Neural crest cell (in vitro differentiated cells): ENCODE measurements around the gene MTMR3. TPM values are rescaled to one million over a fixed set of nuclear protein-coding genes. Genes with fewer than 3 reads are reported as not detected.

Experiments used
- DNase-seq: peaks from one replicate; pipeline ENCODE4 v3.0.0; 2021; ENCODE audit warnings: low read depth, mixed read lengths, low spot score
- H3K27ac Mint-ChIP-seq: one replicate; pipeline ENCODE4 v1.8.0; 2021; ENCODE audit warnings: mild to moderate bottlenecking, mixed read lengths; ENCODE audit not compliant: unreplicated experiment
- H3K27me3 Mint-ChIP-seq: 2 replicates; pipeline ENCODE4 v1.8.0; 2021; ENCODE audit warnings: low read depth, mild to moderate bottlenecking, mixed read lengths
- H3K36me3 Mint-ChIP-seq: 2 replicates; pipeline ENCODE4 v1.8.0; 2021; ENCODE audit warnings: low read depth, mild to moderate bottlenecking, mixed read lengths
- H3K4me1 Mint-ChIP-seq: 2 replicates; pipeline ENCODE4 v1.8.0; 2021; ENCODE audit warnings: mixed read lengths
- H3K4me3 Mint-ChIP-seq: one replicate; pipeline ENCODE4 v1.8.0; 2021; ENCODE audit warnings: mild to moderate bottlenecking, mixed read lengths
- H3K9me3 Mint-ChIP-seq: 2 replicates; pipeline ENCODE4 v1.8.0; 2021; ENCODE audit warnings: mixed read lengths
- CTCF ChIP-seq: fragments of 200-600 bp; sonication (generic); conservative IDR thresholded peaks from 2 replicates; pipeline ENCODE4 v1.5.0; 2021; ENCODE audit warnings: antibody characterized with exemption, mild to moderate bottlenecking
- total RNA-seq: library from RNA; stranded (reverse); gene quantifications from 2 replicates; pipeline ENCODE4 v1.2.1, GENCODE V29; 2021

MTMR3 gene
- total RNA-seq, 1 donor from 2014 or later, result 35.3 TPM

GRCh38 chr22:30038219-30038618 is 155.2 kb downstream of the MTMR3 start:
- H3K27ac Mint-ChIP-seq, result no peak overlapping the region
- no peak for TF ChIP-seq CTCF
- no peaks in the 10 kb centered on the region for H3K36me3 Mint-ChIP-seq
- peaks cover 3% of the 10 kb centered on the region for H3K4me1 Mint-ChIP-seq
- H3K9me3 Mint-ChIP-seq, result no peaks in the 10 kb centered on the region
- H3K4me3 Mint-ChIP-seq, result no peak overlapping the region
- H3K27me3 Mint-ChIP-seq, result no peaks in the 10 kb centered on the region
- no peak for DNase-seq

GRCh38 chr22:30040499-30041260 is 157.7 kb downstream of the MTMR3 start:
- no peaks in the 10 kb centered on the region for H3K27me3 Mint-ChIP-seq
- TF ChIP-seq CTCF, result no peak
- no peaks in the 10 kb centered on the region for H3K9me3 Mint-ChIP-seq
- DNase-seq, result no peak
- no peaks in the 10 kb centered on the region for H3K36me3 Mint-ChIP-seq
- H3K4me1 Mint-ChIP-seq, result peaks cover 21% of the 10 kb centered on the region
- H3K27ac Mint-ChIP-seq, result peak overlapping the region; percentile 93
- no peak overlapping the region for H3K4me3 Mint-ChIP-seq

GRCh38 chr22:30041475-30041874 is 158.5 kb downstream of the MTMR3 start:
- DNase-seq, result no peak
- no peaks in the 10 kb centered on the region for H3K9me3 Mint-ChIP-seq
- TF ChIP-seq CTCF, result no peak
- peaks cover 21% of the 10 kb centered on the region for H3K4me1 Mint-ChIP-seq
- H3K36me3 Mint-ChIP-seq, result no peaks in the 10 kb centered on the region
- no peak overlapping the region for H3K4me3 Mint-ChIP-seq
- H3K27me3 Mint-ChIP-seq, result no peaks in the 10 kb centered on the region
- no peak overlapping the region for H3K27ac Mint-ChIP-seq

GRCh38 chr22:30041881-30042280 is 158.9 kb downstream of the MTMR3 start:
- H3K9me3 Mint-ChIP-seq, result no peaks in the 10 kb centered on the region
- DNase-seq, result no peak
- no peak overlapping the region for H3K4me3 Mint-ChIP-seq
- H3K4me1 Mint-ChIP-seq, result peaks cover 21% of the 10 kb centered on the region
- no peak overlapping the region for H3K27ac Mint-ChIP-seq
- no peak for TF ChIP-seq CTCF
- no peaks in the 10 kb centered on the region for H3K36me3 Mint-ChIP-seq
- H3K27me3 Mint-ChIP-seq, result no peaks in the 10 kb centered on the region

- H3K9me3 Mint-ChIP-seq, result no peaks in the 10 kb centered on the region
- peaks cover 21% of the 10 kb centered on the region for H3K4me1 Mint-ChIP-seq
- no peak for TF ChIP-seq CTCF
- DNase-seq, result no peak
- no peak overlapping the region for H3K27ac Mint-ChIP-seq
- H3K27me3 Mint-ChIP-seq, result no peaks in the 10 kb centered on the region
- H3K36me3 Mint-ChIP-seq, result no peaks in the 10 kb centered on the region
- H3K4me3 Mint-ChIP-seq, result no peak overlapping the region
Observed at GRCh38 chr22:30043161-30043560, 160.2 kb downstream of the MTMR3 start.
